GM12873 (cell line): ENCODE results near the gene CHIT1.

Experiments
- CTCF ChIP-seq: IDR thresholded peaks from 2 replicates; pipeline ENCODE4 v1.5.1; 2012; ENCODE audit warnings: low read depth, mild to moderate bottlenecking, moderate library complexity, low read length, control low read depth; ENCODE audit not compliant: insufficient read depth; ENCODE audit errors: missing control alignments

Gene CHIT1

GRCh38 chr1:203201516-203202205, 27.8 kb downstream of the CHIT1 start:
- no peak for TF ChIP-seq CTCF

- TF ChIP-seq CTCF = no peak
These were observed 28.6 kb downstream of the CHIT1 start for GRCh38 chr1:203200916-203201315.

GRCh38 chr1:203199816-203200571, 29.5 kb downstream of the CHIT1 start:
- no peak for TF ChIP-seq CTCF

GRCh38 chr1:203199481-203199815, 30.0 kb downstream of the CHIT1 start:
- TF ChIP-seq CTCF = no peak

GRCh38 chr1:203199002-203199401, 30.5 kb downstream of the CHIT1 start:
- no peak for TF ChIP-seq CTCF

- TF ChIP-seq CTCF = no peak
These were observed 31.8 kb downstream of the CHIT1 start for GRCh38 chr1:203197625-203198024.

GRCh38 chr1:203196371-203196770, 33.1 kb downstream of the CHIT1 start:
- TF ChIP-seq CTCF = no peak
